ENCODE data around the gene METAP1. TPM values are rescaled to one million over a fixed set of nuclear protein-coding genes. Genes with fewer than 3 reads are reported as not detected.

The METAP1 gene
- total and polyA plus RNA-seq, 2 donors (not counting 1 experiment from before 2014, with no cell fraction given): 20.4 to 40.0 TPM

DNA sequence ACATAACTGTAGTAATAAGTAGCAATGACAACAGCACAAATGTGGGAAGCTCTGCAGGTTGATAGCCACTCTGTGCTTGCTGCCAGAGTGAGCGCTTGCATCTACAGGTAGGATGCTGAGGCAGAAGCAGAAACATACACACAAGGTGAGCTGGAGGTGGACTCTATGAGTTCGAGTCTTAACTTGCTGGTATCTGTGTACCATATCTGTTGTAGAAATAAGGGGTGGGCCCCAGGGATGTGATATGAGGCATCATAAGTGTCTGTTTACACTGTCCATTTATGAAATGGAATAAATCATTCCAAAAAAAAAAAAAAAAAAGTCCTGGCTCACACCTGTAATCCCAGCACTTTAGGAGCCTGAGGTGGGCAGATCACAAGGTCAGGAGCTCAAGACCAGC lies 33.8 kb upstream of the METAP1 start:
- ChIA-PET POLR2A (no interaction called here), CTCF (interaction anchor here (1.1 kb wide), 1 partner anchor 33 kb away, joined by 3 read pairs; no protein-coding TSS in a partner anchor)
- H3K4me1 Mint-ChIP-seq: no peaks in the 10 kb centered on the region
- no peak overlapping the region for H3K27ac ChIP-seq (ENCODE audit: low read length in 2 of 2)
- DNase-seq (no peak), ATAC-seq (ENCODE audit: low read depth) (no peak)
- H3K36me3 ChIP-seq (replicated peaks in 1 of 2; ENCODE audit: control extremely low read depth in 1 of 2, control insufficient read depth in 1 of 2, extremely low read depth in 1 of 2, insufficient read depth in 2 of 2, low read length in 1 of 2): no peaks in the 10 kb centered on the region
- peaks cover 2% of the 10 kb centered on the region for H3K9me3 Mint-ChIP-seq (ENCODE audit: insufficient read depth)
- H4K20me1 ChIP-seq (ENCODE audit: control insufficient read depth, insufficient read depth, low read length, poor library complexity, severe bottlenecking): no peaks in the 10 kb centered on the region
- H3K9ac ChIP-seq (ENCODE audit: low read length): no peak overlapping the region
- no peak overlapping the region for H3K4me3 Mint-ChIP-seq
- intact Hi-C loops (cut with micrococcal nuclease): no loop called here
- TF ChIP-seq, protein P1, sequence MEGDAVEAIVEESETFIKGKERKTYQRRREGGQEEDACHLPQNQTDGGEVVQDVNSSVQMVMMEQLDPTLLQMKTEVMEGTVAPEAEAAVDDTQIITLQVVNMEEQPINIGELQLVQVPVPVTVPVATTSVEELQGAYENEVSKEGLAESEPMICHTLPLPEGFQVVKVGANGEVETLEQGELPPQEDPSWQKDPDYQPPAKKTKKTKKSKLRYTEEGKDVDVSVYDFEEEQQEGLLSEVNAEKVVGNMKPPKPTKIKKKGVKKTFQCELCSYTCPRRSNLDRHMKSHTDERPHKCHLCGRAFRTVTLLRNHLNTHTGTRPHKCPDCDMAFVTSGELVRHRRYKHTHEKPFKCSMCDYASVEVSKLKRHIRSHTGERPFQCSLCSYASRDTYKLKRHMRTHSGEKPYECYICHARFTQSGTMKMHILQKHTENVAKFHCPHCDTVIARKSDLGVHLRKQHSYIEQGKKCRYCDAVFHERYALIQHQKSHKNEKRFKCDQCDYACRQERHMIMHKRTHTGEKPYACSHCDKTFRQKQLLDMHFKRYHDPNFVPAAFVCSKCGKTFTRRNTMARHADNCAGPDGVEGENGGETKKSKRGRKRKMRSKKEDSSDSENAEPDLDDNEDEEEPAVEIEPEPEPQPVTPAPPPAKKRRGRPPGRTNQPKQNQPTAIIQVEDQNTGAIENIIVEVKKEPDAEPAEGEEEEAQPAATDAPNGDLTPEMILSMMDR (IDR thresholded peaks at IDR 0.05): no peak
- TF ChIP-seq EZH2 (IDR thresholded peaks at IDR 0.05; ENCODE audit: borderline replicate concordance, insufficient read depth, low read depth, low read length, poor library complexity, severe bottlenecking): no peak
- no peak overlapping the region for H3K4me2 ChIP-seq (replicated peaks; ENCODE audit: low read depth, low read length, poor library complexity, severe bottlenecking)
- H3K79me2 ChIP-seq (ENCODE audit: control insufficient read depth, insufficient read depth, low read length): no peaks in the 10 kb centered on the region
- H3K4me1 ChIP-seq (ENCODE audit: control insufficient read depth in 2 of 2, insufficient read depth in 2 of 2, low read length in 2 of 2): no peaks in the 10 kb centered on the region
- no peak overlapping the region for H2AFZ ChIP-seq (ENCODE audit: insufficient read depth, low read depth, low read length, poor library complexity, severe bottlenecking)
- peaks cover 4% of the 10 kb centered on the region for H3K27me3 Mint-ChIP-seq
- no peak overlapping the region for H3K27ac Mint-ChIP-seq
- no peaks in the 10 kb centered on the region for H3K27me3 ChIP-seq (replicated peaks in 1 of 4; ENCODE audit: control extremely low read depth in 1 of 4, control insufficient read depth in 3 of 4, insufficient read depth in 4 of 4, low read length in 3 of 4)
- WGBS (ENCODE audit: insufficient coverage): 94% methylated on average over 2 of the region's 2 CpGs
- H3K9me3 ChIP-seq (ENCODE audit: control extremely low read depth in 1 of 3, control insufficient read depth in 2 of 3, insufficient read depth in 1 of 3, low read length in 2 of 3): no peaks in the 10 kb centered on the region
- H3K4me3 ChIP-seq (ENCODE audit: control extremely low read depth in 1 of 5, extremely low read depth in 1 of 5, insufficient read depth in 1 of 5, low read depth in 2 of 5, low read length in 4 of 5): no peak overlapping the region

DNA sequence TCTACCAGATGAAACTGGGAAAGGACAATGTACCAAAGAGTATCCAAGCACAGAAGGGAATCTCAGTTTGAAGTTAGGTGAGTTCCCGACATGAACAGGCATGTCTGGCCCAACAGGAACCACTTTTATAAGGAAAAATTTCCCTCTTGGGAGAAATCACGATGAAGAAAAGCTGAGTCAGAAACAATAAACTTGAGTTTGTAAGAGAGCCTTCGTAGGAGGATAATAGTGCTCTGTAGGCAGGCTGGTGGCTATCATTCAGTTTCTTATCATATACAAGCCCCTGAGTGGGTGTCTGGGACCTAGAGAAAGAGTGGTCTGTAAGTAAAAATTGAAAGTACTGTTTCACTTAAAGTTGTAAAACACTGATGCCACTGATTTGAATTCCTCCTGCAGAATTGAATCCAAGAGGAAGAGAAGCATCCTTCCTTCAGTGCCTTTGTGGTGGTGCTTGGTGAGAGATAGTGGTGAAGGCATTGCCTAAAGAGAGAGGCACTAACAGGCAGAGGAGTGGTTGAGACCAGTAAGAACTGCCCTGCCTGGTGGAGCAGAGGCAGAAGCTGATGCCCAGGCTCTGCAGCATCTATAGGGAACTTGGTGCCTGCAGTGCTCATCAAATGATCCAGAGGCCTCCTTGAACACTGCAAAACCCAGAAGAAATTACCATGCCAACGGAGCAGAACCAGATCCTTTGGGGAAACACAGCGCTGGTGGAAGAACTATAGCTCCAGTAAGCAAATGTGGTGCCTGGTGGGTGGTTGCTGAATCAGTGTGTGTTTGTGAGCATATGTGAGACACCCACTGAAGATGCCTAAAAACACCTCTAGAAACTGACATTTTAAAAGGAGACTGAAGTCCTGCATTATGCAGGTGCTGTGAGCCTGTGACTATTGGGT lies 31.7 kb upstream of the METAP1 start:
- no CpG with 5 or more reads among the region's 5 CpGs for WGBS (ENCODE audit: insufficient coverage)
- Mint-ChIP-seq H3K27me3 (peaks cover 8% of the 10 kb centered on the region), H3K4me1 (no peaks in the 10 kb centered on the region), H3K27ac (no peak overlapping the region), H3K4me3 (no peak overlapping the region), H3K9me3 (ENCODE audit: insufficient read depth) (peaks cover 2% of the 10 kb centered on the region)
- Histone ChIP-seq H3K9me3 (ENCODE audit: control extremely low read depth in 1 of 3, control insufficient read depth in 2 of 3, insufficient read depth in 1 of 3, low read length in 2 of 3) (no peaks in the 10 kb centered on the region), H3K36me3 (replicated peaks in 1 of 2; ENCODE audit: control extremely low read depth in 1 of 2, control insufficient read depth in 1 of 2, extremely low read depth in 1 of 2, insufficient read depth in 2 of 2, low read length in 1 of 2) (no peaks in the 10 kb centered on the region), H2AFZ (ENCODE audit: insufficient read depth, low read depth, low read length, poor library complexity, severe bottlenecking) (no peak overlapping the region), H3K27me3 (replicated peaks in 1 of 4; ENCODE audit: control extremely low read depth in 1 of 4, control insufficient read depth in 3 of 4, insufficient read depth in 4 of 4, low read length in 3 of 4) (no peaks in the 10 kb centered on the region), H4K20me1 (ENCODE audit: control insufficient read depth, insufficient read depth, low read length, poor library complexity, severe bottlenecking) (no peaks in the 10 kb centered on the region), H3K9ac (ENCODE audit: low read length) (no peak overlapping the region), H3K4me3 (ENCODE audit: control extremely low read depth in 1 of 5, extremely low read depth in 1 of 5, insufficient read depth in 1 of 5, low read depth in 2 of 5, low read length in 4 of 5) (no peak overlapping the region), H3K27ac (ENCODE audit: low read length in 2 of 2) (no peak overlapping the region), H3K4me1 (ENCODE audit: control insufficient read depth in 2 of 2, insufficient read depth in 2 of 2, low read length in 2 of 2) (no peaks in the 10 kb centered on the region), H3K4me2 (replicated peaks; ENCODE audit: low read depth, low read length, poor library complexity, severe bottlenecking) (no peak overlapping the region), H3K79me2 (ENCODE audit: control insufficient read depth, insufficient read depth, low read length) (no peaks in the 10 kb centered on the region)
- DNase-seq (no peak), ATAC-seq (ENCODE audit: low read depth) (no peak)
- POLR2A ChIA-PET: no interaction called here
- TF ChIP-seq, protein P1 (IDR thresholded peaks at IDR 0.05): no peak
- no peak for TF ChIP-seq EZH2 (IDR thresholded peaks at IDR 0.05; ENCODE audit: borderline replicate concordance, insufficient read depth, low read depth, low read length, poor library complexity, severe bottlenecking)
- CTCF ChIA-PET: no interaction called here
- intact Hi-C loops (cut with micrococcal nuclease): no loop called here

Data from B cell (primary cell).